ENCODE measurements around the gene SCNN1B. TPM values are rescaled to one million over a fixed set of nuclear protein-coding genes. Genes with fewer than 3 reads are reported as not detected.
"Not testable (repeated sequence)": the region's sequence is repeated elsewhere in the genome, so short reads cannot be mapped to it uniquely, and the experiment has no call there.

Gene SCNN1B
- total RNA-seq, result not detected in 2 replicates
- polyA plus RNA-seq, result not detected in 2 replicates
- polyA plus RNA-seq (2012), result not detected in 2 replicates
- not detected in 2 replicates for polyA minus RNA-seq (ENCODE audit: low replicate concordance)

- peaks cover 10% of the 10 kb centered on the region for H3K27me3 ChIP-seq (ENCODE audit: control insufficient read depth, insufficient read depth, low read length)
- no peak within 1 kb of the TSS for H3K4me2 ChIP-seq (ENCODE audit: extremely low read depth, insufficient read depth, low read length)
- H2AFZ ChIP-seq (ENCODE audit: low read length), result no peak within 1 kb of the TSS
- TF ChIP-seq CTCF (conservative IDR thresholded peaks at IDR 0.05 in 1 of 2, IDR thresholded peaks at IDR 0.05 in 1 of 2; ENCODE audit: low read depth in 1 of 2, low read length in 2 of 2) (no peak), EZH2 (IDR thresholded peaks at IDR 0.05; ENCODE audit: low read length, missing control alignments) (peak; percentile 45)
- no peaks in the 10 kb centered on the region for H3K79me2 ChIP-seq (ENCODE audit: control insufficient read depth, insufficient read depth, low read length)
- H4K20me1 ChIP-seq (ENCODE audit: control insufficient read depth, extremely low read depth, insufficient read depth, low read length), result no peaks in the 10 kb centered on the region
- no peaks in the 10 kb centered on the region for H3K4me1 ChIP-seq (ENCODE audit: control insufficient read depth, extremely low read depth, insufficient read depth, low read length)
- DNase-seq (ENCODE audit: low read depth in 2 of 2), result no peak
- H3K36me3 ChIP-seq (ENCODE audit: control insufficient read depth, insufficient read depth, low read length), result no peaks in the 10 kb centered on the region
- no peak within 1 kb of the TSS for H3K9ac ChIP-seq (ENCODE audit: insufficient read depth, low read length)
- H3K27ac ChIP-seq (ENCODE audit: insufficient read depth, low read length), result no peak within 1 kb of the TSS
- H3K9me3 ChIP-seq (ENCODE audit: control insufficient read depth, insufficient read depth, low read depth, low read length), result no peaks in the 10 kb centered on the region
- no peak within 1 kb of the TSS for H3K4me3 ChIP-seq (replicated peaks in 1 of 4; ENCODE audit: control extremely low read depth in 1 of 4, insufficient read depth in 1 of 4, low read depth in 3 of 4, low read length in 4 of 4)
Observed at GRCh38 chr16:23302045-23302956, at the start of gene SCNN1B. Gene SCNN1B, plus strand, starts transcription at chr16:23302302. Its CDS starts 46,298 bp downstream, at chr16:23348600.

GRCh38 chr16:23252310-23252709 is 49.8 kb upstream of the SCNN1B start:
- H3K9ac ChIP-seq (ENCODE audit: insufficient read depth, low read length), result no peak overlapping the region
- no peak for DNase-seq (ENCODE audit: low read depth in 2 of 2)

GRCh38 chr16:23253650-23254049 is 48.5 kb upstream of the SCNN1B start:
- H4K20me1 ChIP-seq (ENCODE audit: control insufficient read depth, extremely low read depth, insufficient read depth, low read length); H3K4me3 ChIP-seq (replicated peaks in 1 of 4; ENCODE audit: control extremely low read depth in 1 of 4, insufficient read depth in 1 of 4, low read depth in 3 of 4, low read length in 4 of 4); H3K4me2 ChIP-seq (ENCODE audit: extremely low read depth, insufficient read depth, low read length); H3K9ac ChIP-seq (ENCODE audit: insufficient read depth, low read length); H3K79me2 ChIP-seq (ENCODE audit: control insufficient read depth, insufficient read depth, low read length); H3K27ac ChIP-seq (ENCODE audit: insufficient read depth, low read length); H3K36me3 ChIP-seq (ENCODE audit: control insufficient read depth, insufficient read depth, low read length); H3K9me3 ChIP-seq (ENCODE audit: control insufficient read depth, insufficient read depth, low read depth, low read length); DNase-seq (ENCODE audit: low read depth in 2 of 2); H3K4me1 ChIP-seq (ENCODE audit: control insufficient read depth, extremely low read depth, insufficient read depth, low read length); H3K27me3 ChIP-seq (ENCODE audit: control insufficient read depth, insufficient read depth, low read length); H2AFZ ChIP-seq (ENCODE audit: low read length): not testable (repeated sequence)

More at GRCh38 chr16:23252310-23252709, 49.8 kb upstream of the SCNN1B start:
- TF ChIP-seq CTCF (conservative IDR thresholded peaks at IDR 0.05 in 1 of 2, IDR thresholded peaks at IDR 0.05 in 1 of 2; ENCODE audit: low read depth in 1 of 2, low read length in 2 of 2), result no peak
- TF ChIP-seq EZH2 (IDR thresholded peaks at IDR 0.05; ENCODE audit: low read length, missing control alignments), result no peak
- Histone ChIP-seq H3K27ac (ENCODE audit: insufficient read depth, low read length) (no peak overlapping the region), H4K20me1 (ENCODE audit: control insufficient read depth, extremely low read depth, insufficient read depth, low read length) (no peaks in the 10 kb centered on the region), H3K4me3 (replicated peaks in 1 of 4; ENCODE audit: control extremely low read depth in 1 of 4, insufficient read depth in 1 of 4, low read depth in 3 of 4, low read length in 4 of 4) (no peak overlapping the region), H3K27me3 (ENCODE audit: control insufficient read depth, insufficient read depth, low read length) (no peaks in the 10 kb centered on the region), H2AFZ (ENCODE audit: low read length) (no peak overlapping the region), H3K9me3 (ENCODE audit: control insufficient read depth, insufficient read depth, low read depth, low read length) (no peaks in the 10 kb centered on the region), H3K4me1 (ENCODE audit: control insufficient read depth, extremely low read depth, insufficient read depth, low read length) (no peaks in the 10 kb centered on the region), H3K79me2 (ENCODE audit: control insufficient read depth, insufficient read depth, low read length) (no peaks in the 10 kb centered on the region), H3K36me3 (ENCODE audit: control insufficient read depth, insufficient read depth, low read length) (no peaks in the 10 kb centered on the region), H3K4me2 (ENCODE audit: extremely low read depth, insufficient read depth, low read length) (no peak overlapping the region)
